Subcutaneous abdominal adipose tissue (tissue), 5 donors: ENCODE results near the gene PIK3C3.

Experiments
- H3K27ac ChIP-seq: one replicate; pipeline ENCODE4 v1.7.0; 2013; ENCODE audit warnings: low read depth, mild to moderate bottlenecking, inconsistent platforms, low read length, moderate library complexity
- H3K27me3 ChIP-seq, 5 donors: one replicate each; pipeline ENCODE4 v1.7.0; 2013; ENCODE audit warnings: low read length in 5 of 5, inconsistent platforms in 1 of 5; ENCODE audit not compliant: control insufficient read depth in 5 of 5, insufficient read depth in 4 of 5
- H3K36me3 ChIP-seq, 5 donors: one replicate each; pipeline ENCODE4 v1.7.0; 2013; ENCODE audit warnings: low read length in 5 of 5; ENCODE audit not compliant: control insufficient read depth in 5 of 5, insufficient read depth in 5 of 5
- H3K4me1 ChIP-seq, 5 donors: one replicate each; pipeline ENCODE4 v1.7.0; 2013; ENCODE audit warnings: low read length in 5 of 5, mild to moderate bottlenecking in 3 of 5, moderate library complexity in 1 of 5; ENCODE audit not compliant: control insufficient read depth in 5 of 5, insufficient read depth in 5 of 5
- H3K4me3 ChIP-seq, 5 donors: one replicate each; pipeline ENCODE4 v1.7.0; 2013; ENCODE audit warnings: low read length in 5 of 5, low read depth in 1 of 5
- H3K9ac ChIP-seq, 5 donors: one replicate each; pipeline ENCODE4 v1.7.0; 2013; ENCODE audit warnings: low read length in 5 of 5, mild to moderate bottlenecking in 4 of 5, moderate library complexity in 3 of 5
- H3K9me3 ChIP-seq, 5 donors: one replicate each; pipeline ENCODE4 v1.7.0; 2013; ENCODE audit warnings: low read length in 5 of 5; ENCODE audit not compliant: control insufficient read depth in 5 of 5
- donor health status: healthy.
- donor health status: healthy.
- donor health status: healthy.
- donor health status: healthy.
- donor health status: healthy.

The PIK3C3 gene

GRCh38 chr18:41959045-41959444 lies 4.0 kb downstream of the PIK3C3 start:
- Histone ChIP-seq H3K4me3 (no peak overlapping the region), H3K9me3 (no peaks in the 10 kb centered on the region), H3K27me3 (no peaks in the 10 kb centered on the region), H3K27ac (no peak overlapping the region), H3K36me3 (peaks cover 14 to 29% (median 20%) of the 10 kb centered on the region in 5 donors), H3K4me1 (peaks cover 0 to 27% (median 23%) of the 10 kb centered on the region in 5 donors), H3K9ac (no peak overlapping the region)

- no peak overlapping the region for H3K4me3 ChIP-seq
- H3K36me3 ChIP-seq, result peaks cover 23 to 40% (median 27%) of the 10 kb centered on the region in 5 donors
- H3K27ac ChIP-seq, result no peak overlapping the region
These were observed 10.7 kb downstream of the PIK3C3 start for GRCh38 chr18:41965634-41966255.

GRCh38 chr18:41966943-41967342 lies 11.9 kb downstream of the PIK3C3 start:
- Histone ChIP-seq H3K4me1 (peaks cover 0 to 14% (median 5%) of the 10 kb centered on the region in 5 donors), H3K36me3 (peaks cover 27 to 42% (median 37%) of the 10 kb centered on the region in 5 donors), H3K9me3 (no peaks in the 10 kb centered on the region), H3K27me3 (no peaks in the 10 kb centered on the region), H3K27ac (no peak overlapping the region), H3K4me3 (no peak overlapping the region), H3K9ac (no peak overlapping the region)

More at GRCh38 chr18:41965634-41966255, 10.7 kb downstream of the PIK3C3 start:
- H3K9me3 ChIP-seq, result no peaks in the 10 kb centered on the region
- peaks cover 0 to 14% (median 5%) of the 10 kb centered on the region in 5 donors for H3K4me1 ChIP-seq
- peak overlapping the region in 1 of 5 donors; percentile 13 for H3K9ac ChIP-seq
- H3K27me3 ChIP-seq, result no peaks in the 10 kb centered on the region

- H3K4me3 ChIP-seq, result no peak overlapping the region
- no peaks in the 10 kb centered on the region for H3K27me3 ChIP-seq
- peaks cover 23 to 38% (median 34%) of the 10 kb centered on the region in 5 donors for H3K36me3 ChIP-seq
- no peak overlapping the region for H3K9ac ChIP-seq
- H3K9me3 ChIP-seq, result no peaks in the 10 kb centered on the region
- H3K27ac ChIP-seq, result no peak overlapping the region
- H3K4me1 ChIP-seq, result peaks cover 0 to 14% (median 5%) of the 10 kb centered on the region in 5 donors
These were observed 12.6 kb downstream of the PIK3C3 start for GRCh38 chr18:41967680-41968079.

GRCh38 chr18:41969881-41970280 lies 14.8 kb downstream of the PIK3C3 start:
- H3K27ac ChIP-seq, result no peak overlapping the region
- H3K4me1 ChIP-seq, result peaks cover 0 to 14% (median 5%) of the 10 kb centered on the region in 5 donors
- no peak overlapping the region for H3K4me3 ChIP-seq
- peaks cover 22 to 33% (median 22%) of the 10 kb centered on the region in 5 donors for H3K36me3 ChIP-seq
- no peaks in the 10 kb centered on the region for H3K9me3 ChIP-seq
- H3K9ac ChIP-seq, result no peak overlapping the region
- no peaks in the 10 kb centered on the region for H3K27me3 ChIP-seq

GRCh38 chr18:41972067-41972925 lies 17.3 kb downstream of the PIK3C3 start:
- Histone ChIP-seq H3K9ac (no peak overlapping the region), H3K9me3 (no peaks in the 10 kb centered on the region), H3K36me3 (peaks cover 20 to 30% (median 22%) of the 10 kb centered on the region in 5 donors), H3K27ac (no peak overlapping the region), H3K27me3 (no peaks in the 10 kb centered on the region), H3K4me3 (no peak overlapping the region), H3K4me1 (peaks cover 0 to 4% (median 0%) of the 10 kb centered on the region in 5 donors)

- Histone ChIP-seq H3K36me3 (peaks cover 16 to 30% (median 20%) of the 10 kb centered on the region in 5 donors), H3K27ac (no peak overlapping the region), H3K4me1 (no peaks in the 10 kb centered on the region), H3K9me3 (no peaks in the 10 kb centered on the region), H3K4me3 (no peak overlapping the region), H3K27me3 (no peaks in the 10 kb centered on the region), H3K9ac (no peak overlapping the region)
These were observed 18.9 kb downstream of the PIK3C3 start for GRCh38 chr18:41973983-41974382.

GRCh38 chr18:41974796-41975201 lies 19.8 kb downstream of the PIK3C3 start:
- Histone ChIP-seq H3K9me3 (no peaks in the 10 kb centered on the region), H3K9ac (no peak overlapping the region), H3K27me3 (no peaks in the 10 kb centered on the region), H3K27ac (no peak overlapping the region), H3K4me3 (no peak overlapping the region), H3K4me1 (no peaks in the 10 kb centered on the region), H3K36me3 (peaks cover 16 to 30% (median 20%) of the 10 kb centered on the region in 5 donors)

GRCh38 chr18:41975284-41975683 lies 20.2 kb downstream of the PIK3C3 start:
- Histone ChIP-seq H3K36me3 (peaks cover 15 to 25% (median 20%) of the 10 kb centered on the region in 5 donors), H3K27me3 (no peaks in the 10 kb centered on the region), H3K4me3 (no peak overlapping the region), H3K9ac (no peak overlapping the region), H3K27ac (no peak overlapping the region), H3K4me1 (no peaks in the 10 kb centered on the region), H3K9me3 (no peaks in the 10 kb centered on the region)

GRCh38 chr18:41977233-41977632 lies 22.2 kb downstream of the PIK3C3 start:
- H3K9ac ChIP-seq, result no peak overlapping the region
- no peak overlapping the region for H3K4me3 ChIP-seq
- H3K9me3 ChIP-seq, result no peaks in the 10 kb centered on the region
- no peak overlapping the region for H3K27ac ChIP-seq
- peaks cover 4 to 14% (median 9%) of the 10 kb centered on the region in 5 donors for H3K36me3 ChIP-seq
- no peaks in the 10 kb centered on the region for H3K27me3 ChIP-seq
- H3K4me1 ChIP-seq, result no peaks in the 10 kb centered on the region
